GM21360 (cell line): ENCODE results near the gene OFD1.
A peak's percentile ranks its signal among the peaks of the same experiment; 100 is the strongest.
"Not testable (repeated sequence)": the region's sequence is repeated elsewhere in the genome, so short reads cannot be mapped to it uniquely, and the experiment has no call there.

Source experiments
- ATAC-seq: cut with Tn5 transposase; IDR thresholded peaks from one replicate; pipeline ENCODE4 v1.9.1; 2021; ENCODE audit warnings: mild to moderate bottlenecking, moderate library complexity; ENCODE audit not compliant: unreplicated experiment

OFD1 gene

GRCh38 chrX:13700380-13700779, 34.2 kb upstream of the OFD1 start:
- no peak for ATAC-seq

- ATAC-seq = no peak
These were observed 32.3 kb upstream of the OFD1 start for GRCh38 chrX:13702111-13702789.

GRCh38 chrX:13703135-13703534, 31.4 kb upstream of the OFD1 start:
- ATAC-seq = no peak

DNA sequence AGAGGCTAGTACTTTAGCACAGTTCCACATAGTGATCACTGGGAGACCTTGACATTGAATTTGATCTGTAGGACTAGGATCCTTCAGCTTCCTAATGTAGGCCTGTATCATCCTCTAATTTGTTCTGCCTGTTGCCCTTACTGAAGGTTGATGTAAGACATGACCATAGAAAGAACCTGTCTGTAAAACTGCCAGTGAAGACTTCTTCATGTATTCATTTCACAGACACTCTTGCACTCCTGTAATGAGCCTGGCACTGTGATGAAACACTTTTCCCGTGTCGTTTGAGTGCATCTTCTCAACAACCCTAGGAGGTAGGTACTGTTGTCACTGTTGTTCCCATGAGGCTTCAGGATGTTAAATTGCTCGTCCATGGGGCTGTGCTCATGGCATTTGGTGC, 31.0 kb upstream of the OFD1 start:
- ATAC-seq = no peak

- no peak for ATAC-seq
These were observed 23.4 kb upstream of the OFD1 start for GRCh38 chrX:13711141-13711540.

GRCh38 chrX:13716455-13716854, 18.1 kb upstream of the OFD1 start:
- ATAC-seq = no peak

DNA sequence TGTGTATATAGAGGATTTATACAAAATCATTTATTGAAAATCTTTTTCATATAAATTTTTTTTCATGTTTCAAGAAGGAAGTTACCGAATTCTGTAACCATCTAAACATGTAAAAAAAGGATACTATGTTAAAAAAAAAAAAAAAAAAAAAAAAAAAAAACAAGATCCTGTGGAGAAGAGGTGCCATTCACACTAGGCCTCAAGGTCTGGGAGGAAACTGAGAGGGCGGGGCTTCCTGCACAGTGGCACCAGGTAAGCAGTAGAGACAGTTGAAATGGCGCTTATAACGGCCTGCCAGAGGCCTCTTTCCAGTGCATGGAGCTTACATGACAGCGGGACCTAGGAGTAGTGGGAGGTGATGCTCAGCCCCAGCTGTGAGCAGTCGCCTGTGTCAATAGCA, 17.6 kb upstream of the OFD1 start:
- ATAC-seq = no peak

GRCh38 chrX:13717700-13718472, 16.7 kb upstream of the OFD1 start:
- ATAC-seq = no peak

GRCh38 chrX:13719192-13719856, 15.2 kb upstream of the OFD1 start:
- ATAC-seq = no peak

DNA sequence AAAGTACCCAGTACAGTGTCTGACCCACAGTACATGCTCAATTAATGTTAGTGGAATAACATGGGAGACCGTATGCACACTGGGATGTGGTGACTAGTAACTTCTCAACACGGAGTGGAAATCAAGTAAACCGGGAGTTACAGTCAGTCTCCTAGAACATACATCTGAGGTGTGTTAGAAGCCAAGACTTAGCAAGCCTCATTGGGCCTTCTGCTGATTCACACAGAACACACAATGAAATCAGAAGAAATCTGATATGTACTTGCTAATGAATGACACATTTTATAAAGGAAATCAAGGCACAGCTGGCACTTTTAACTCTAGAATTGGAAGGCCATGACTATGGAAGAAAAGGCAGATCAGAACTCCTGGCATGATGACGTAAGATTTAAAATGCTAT, 13.2 kb upstream of the OFD1 start:
- ATAC-seq = no peak

GRCh38 chrX:13721819-13722519, 12.6 kb upstream of the OFD1 start:
- no peak for ATAC-seq

DNA sequence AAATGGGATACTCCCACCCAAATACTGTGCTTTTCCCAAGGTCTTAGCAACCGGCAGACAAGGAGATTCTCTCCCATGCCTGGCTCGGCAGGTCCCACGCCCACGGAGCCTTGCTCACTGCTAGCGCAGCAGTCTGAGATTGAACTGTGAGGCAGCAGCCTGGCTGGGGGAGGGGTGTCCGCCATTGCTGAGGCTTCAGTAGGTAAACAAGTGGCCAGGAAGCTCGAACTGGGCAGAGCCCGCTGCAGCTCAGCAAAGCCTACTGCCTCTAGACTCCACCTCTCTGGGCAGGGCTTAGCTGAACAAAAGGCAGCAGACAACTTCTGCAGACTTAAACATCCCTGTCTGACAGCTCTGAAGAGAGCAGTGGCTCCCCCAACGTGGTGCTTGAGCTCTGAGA, 9.7 kb upstream of the OFD1 start:
- not testable (repeated sequence) for ATAC-seq

DNA sequence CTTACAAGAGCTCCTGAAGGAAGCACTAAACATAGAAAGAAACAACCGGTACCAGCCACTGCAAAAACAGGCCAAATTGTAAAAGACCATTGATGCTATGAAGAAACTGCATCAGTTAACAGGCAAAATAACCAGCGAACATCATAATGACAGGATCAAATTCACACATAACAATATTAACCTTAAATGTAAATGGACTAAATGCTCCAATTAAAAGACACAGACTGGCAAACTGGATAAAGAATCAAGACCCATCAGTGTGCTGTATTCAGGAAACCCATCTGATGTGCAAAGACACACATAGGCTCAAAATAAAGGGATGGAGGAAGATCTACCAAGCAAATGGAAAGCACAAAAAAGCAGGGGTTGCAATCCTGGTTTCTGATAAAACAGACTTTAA, 8.0 kb upstream of the OFD1 start:
- not testable (repeated sequence) for ATAC-seq

DNA sequence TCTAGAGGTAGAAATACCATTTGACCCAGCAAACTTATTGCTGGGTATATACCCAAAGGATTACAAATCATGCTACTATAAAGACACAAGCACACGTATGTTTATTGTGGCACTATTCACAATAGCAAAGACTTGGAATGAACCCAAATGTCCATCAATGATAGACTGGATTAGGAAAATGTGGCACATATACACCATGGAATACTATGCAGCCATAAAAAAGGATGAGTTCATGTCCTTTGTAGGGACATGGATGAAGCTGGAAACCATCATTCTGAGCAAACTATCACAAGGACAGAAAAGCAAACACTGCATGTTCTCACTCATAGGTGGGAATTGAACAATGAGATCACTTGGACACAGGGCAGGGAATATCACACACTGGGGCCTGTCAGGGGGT, 4.0 kb upstream of the OFD1 start:
- not testable (repeated sequence) for ATAC-seq

- no peak for ATAC-seq
These were observed 2.1 kb upstream of the OFD1 start for GRCh38 chrX:13732246-13733067.

- ATAC-seq = no peak
These were observed 1.0 kb upstream of the OFD1 start for GRCh38 chrX:13733506-13733905.

GRCh38 chrX:13741695-13742094, 7.1 kb downstream of the OFD1 start:
- ATAC-seq = no peak

GRCh38 chrX:13742397-13743176, 8.0 kb downstream of the OFD1 start:
- ATAC-seq = peak; percentile 90

GRCh38 chrX:13747836-13748235, 13.3 kb downstream of the OFD1 start:
- no peak for ATAC-seq

- no peak for ATAC-seq
These were observed 13.9 kb downstream of the OFD1 start for GRCh38 chrX:13748486-13748885.
